GM23248 (cell line): Measurements from ENCODE around the gene WNT9A.

Experiments used
- EZH2 ChIP-seq: fragments of 200-600 bp; sonication (generic); IDR thresholded peaks from 2 replicates; pipeline ENCODE4 v1.6.1; 2018; ENCODE audit warnings: antibody characterized with exemption, mild to moderate bottlenecking; ENCODE audit not compliant: insufficient read depth, poor library complexity, severe bottlenecking
- EZH2phosphoT487 ChIP-seq: fragments of 200-600 bp; sonication (generic); IDR thresholded peaks from 2 replicates; pipeline ENCODE4 v1.6.1; 2018; ENCODE audit warnings: antibody characterized with exemption, moderate library complexity, mild to moderate bottlenecking, low read depth; ENCODE audit not compliant: insufficient read depth

DNA sequence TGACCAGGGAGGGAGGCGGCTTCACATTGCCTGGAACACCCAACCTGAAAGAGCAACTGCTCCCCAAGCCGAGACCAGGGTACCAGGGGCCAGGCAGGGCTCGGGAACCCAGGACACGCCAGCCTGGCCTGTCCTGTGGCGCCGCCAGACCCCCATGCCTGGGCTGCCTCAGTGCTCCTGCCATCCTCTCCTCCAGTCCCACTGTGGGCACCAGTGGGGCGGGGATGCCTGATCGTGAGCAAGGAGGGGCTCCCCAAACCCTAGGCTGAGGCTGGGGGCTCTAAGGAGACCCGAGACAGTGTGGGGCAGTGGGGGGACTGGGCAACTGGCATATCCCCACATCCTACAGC, 45.1 kb downstream of the WNT9A start:
- no peak for TF ChIP-seq EZH2
- no peak for TF ChIP-seq EZH2phosphoT487
